Measurements from ENCODE around the gene BICDL1.
"Not testable (repeated sequence)": the region's sequence is repeated elsewhere in the genome, so short reads cannot be mapped to it uniquely, and the experiment has no call there.

The BICDL1 gene

GRCh38 chr12:120006258-120006975 lies 17.4 kb downstream of the BICDL1 start:
- DNase-seq: peak; percentile 63

- peak; percentile 82 for DNase-seq
Observed at GRCh38 chr12:120007272-120007671, 18.2 kb downstream of the BICDL1 start.

- DNase-seq: no peak
Observed at GRCh38 chr12:120010661-120011230, 21.7 kb downstream of the BICDL1 start.

GRCh38 chr12:120012067-120012621 lies 23.1 kb downstream of the BICDL1 start:
- peak; percentile 83 for DNase-seq

GRCh38 chr12:120013659-120014380 lies 24.8 kb downstream of the BICDL1 start:
- peak; percentile 60 for DNase-seq

GRCh38 chr12:120014381-120014735 lies 25.3 kb downstream of the BICDL1 start:
- not testable (repeated sequence) for DNase-seq

- peak; percentile 82 for DNase-seq
Observed at GRCh38 chr12:120015313-120015712, 26.3 kb downstream of the BICDL1 start.

- DNase-seq: not testable (repeated sequence)
Observed at GRCh38 chr12:120016199-120016598, 27.2 kb downstream of the BICDL1 start.

- DNase-seq: no peak
Observed at GRCh38 chr12:120019197-120019596, 30.2 kb downstream of the BICDL1 start.

GRCh38 chr12:120019938-120020337 lies 30.9 kb downstream of the BICDL1 start:
- DNase-seq: no peak

GRCh38 chr12:120024193-120024592 lies 35.2 kb downstream of the BICDL1 start:
- no peak for DNase-seq

GRCh38 chr12:120025640-120026039 lies 36.6 kb downstream of the BICDL1 start:
- no peak for DNase-seq

- no peak for DNase-seq
Observed at GRCh38 chr12:120032242-120032641, 43.2 kb downstream of the BICDL1 start.

GRCh38 chr12:120037851-120038250 lies 48.8 kb downstream of the BICDL1 start:
- no peak for DNase-seq

- no peak for DNase-seq
Observed at GRCh38 chr12:120039711-120040110, 50.7 kb downstream of the BICDL1 start.

GRCh38 chr12:120041386-120042231 lies 52.6 kb downstream of the BICDL1 start:
- peak; percentile 26 for DNase-seq

- not testable (repeated sequence) for DNase-seq
Observed at GRCh38 chr12:120045367-120045766, 56.3 kb downstream of the BICDL1 start.

GRCh38 chr12:120047072-120047471 lies 58.0 kb downstream of the BICDL1 start:
- no peak for DNase-seq

- no peak for DNase-seq
Observed at GRCh38 chr12:120048263-120048662, 59.2 kb downstream of the BICDL1 start.

- no peak for DNase-seq
Observed at GRCh38 chr12:120049426-120049825, 60.4 kb downstream of the BICDL1 start.

- DNase-seq: no peak
Observed at GRCh38 chr12:120051535-120051934, 62.5 kb downstream of the BICDL1 start.

- no peak for DNase-seq
Observed at GRCh38 chr12:120054293-120054692, 65.3 kb downstream of the BICDL1 start.
